HG02943 (cell line): ENCODE data around the gene PROM1.

Source experiments
- ATAC-seq: cut with Tn5 transposase; IDR thresholded peaks from one replicate; pipeline ENCODE4 v1.9.1; 2021; ENCODE audit warnings: mild to moderate bottlenecking, low read depth, moderate library complexity; ENCODE audit not compliant: unreplicated experiment

Gene PROM1

GRCh38 chr4:16083241-16084191 lies at the start of gene PROM1:
PROM1 (minus strand) TSS chr4:16084023; CDS start chr4:16075906, 8,117 bp downstream.
- ATAC-seq = no peak

GRCh38 chr4:16133406-16133805 lies 49.6 kb upstream of the PROM1 start:
- ATAC-seq = no peak

GRCh38 chr4:16131293-16131692 lies 47.5 kb upstream of the PROM1 start:
- no peak for ATAC-seq

- no peak for ATAC-seq
These were observed 45.5 kb upstream of the PROM1 start for GRCh38 chr4:16129336-16129735.

- no peak for ATAC-seq
These were observed 42.9 kb upstream of the PROM1 start for GRCh38 chr4:16126714-16127113.

GRCh38 chr4:16125571-16126445 lies 42.0 kb upstream of the PROM1 start:
- no peak for ATAC-seq

GRCh38 chr4:16124232-16124631 lies 40.4 kb upstream of the PROM1 start:
- no peak for ATAC-seq

GRCh38 chr4:16123356-16124084 lies 39.7 kb upstream of the PROM1 start:
- no peak for ATAC-seq

GRCh38 chr4:16122784-16123183 lies 39.0 kb upstream of the PROM1 start:
- no peak for ATAC-seq

- ATAC-seq = no peak
These were observed 38.5 kb upstream of the PROM1 start for GRCh38 chr4:16122308-16122711.

- ATAC-seq = no peak
These were observed 36.9 kb upstream of the PROM1 start for GRCh38 chr4:16120720-16121119.

GRCh38 chr4:16119981-16120380 lies 36.2 kb upstream of the PROM1 start:
- ATAC-seq = no peak

GRCh38 chr4:16118090-16118489 lies 34.3 kb upstream of the PROM1 start:
- no peak for ATAC-seq

- no peak for ATAC-seq
These were observed 33.3 kb upstream of the PROM1 start for GRCh38 chr4:16117164-16117563.

GRCh38 chr4:16116493-16116990 lies 32.7 kb upstream of the PROM1 start:
- ATAC-seq = no peak

- no peak for ATAC-seq
These were observed 32.2 kb upstream of the PROM1 start for GRCh38 chr4:16116019-16116418.

- ATAC-seq = no peak
These were observed 30.7 kb upstream of the PROM1 start for GRCh38 chr4:16114546-16114945.

GRCh38 chr4:16113741-16114140 lies 29.9 kb upstream of the PROM1 start:
- ATAC-seq = no peak

GRCh38 chr4:16111533-16111932 lies 27.7 kb upstream of the PROM1 start:
- ATAC-seq = no peak

GRCh38 chr4:16110661-16111290 lies 27.0 kb upstream of the PROM1 start:
- ATAC-seq = no peak
